HepG2 (cell line): ENCODE measurements around the gene RALY. TPM values are rescaled to one million over a fixed set of nuclear protein-coding genes. Genes with fewer than 3 reads are reported as not detected.
A peak's percentile ranks its signal among the peaks of the same experiment; 100 is the strongest.

Experiments used
- ATAD3A ChIP-seq: sonication (generic); formaldehyde crosslinking; IDR thresholded peaks from 2 replicates; pipeline ENCODE4 v1.4.0; 2020; ENCODE audit warnings: missing genetic modification reagents
- CREB3 ChIP-seq: sonication (generic); formaldehyde crosslinking; IDR thresholded peaks from 2 replicates; pipeline ENCODE4 v1.5.0; 2020; ENCODE audit warnings: missing genetic modification reagents
- ETV5 ChIP-seq: IDR thresholded peaks from 2 replicates; pipeline ENCODE4 v1.6.1; 2018; ENCODE audit warnings: missing biosample characterization, missing genetic modification reagents, inconsistent platforms, borderline replicate concordance
- GMEB1 ChIP-seq: sonication (generic); formaldehyde crosslinking; IDR thresholded peaks from 2 replicates; pipeline ENCODE4 v1.5.1; 2020; ENCODE audit warnings: missing genetic modification reagents, mild to moderate bottlenecking, borderline replicate concordance
- KLF9 ChIP-seq: IDR thresholded peaks from 2 replicates; pipeline ENCODE4 v1.6.1; 2016; ENCODE audit warnings: low read depth
- NFATC3 ChIP-seq: sonication (generic); formaldehyde crosslinking; IDR thresholded peaks from 2 replicates; pipeline ENCODE4 v1.5.1; 2020; ENCODE audit warnings: mild to moderate bottlenecking, missing genetic modification reagents
- NFYC ChIP-seq: IDR thresholded peaks from 2 replicates; pipeline ENCODE4 v1.6.1; 2016; ENCODE audit warnings: missing genetic modification reagents, missing compliant biosample characterization
- PHF5A ChIP-seq: IDR thresholded peaks from one replicate; pipeline ENCODE4 v1.6.1; 2018; ENCODE audit warnings: low read depth, missing genetic modification reagents; ENCODE audit not compliant: unreplicated experiment
- RERE ChIP-seq: IDR thresholded peaks from 2 replicates; pipeline ENCODE4 v1.6.1; 2016; ENCODE audit warnings: low read depth, missing genetic modification reagents, missing compliant biosample characterization
- RXRA ChIP-seq: sonication (generic); formaldehyde crosslinking; IDR thresholded peaks from 2 replicates; pipeline ENCODE4 v1.5.1; 2020; ENCODE audit warnings: missing genetic modification reagents
- TEAD3 ChIP-seq: optimal IDR thresholded peaks from 2 replicates; pipeline ENCODE3; 2016; ENCODE audit warnings: borderline replicate concordance
- THRA ChIP-seq: sonication (generic); formaldehyde crosslinking; IDR thresholded peaks from 2 replicates; pipeline ENCODE4 v1.4.0; 2020; ENCODE audit warnings: missing genetic modification reagents, borderline replicate concordance
- ZNF18 ChIP-seq: sonication (generic); formaldehyde crosslinking; IDR thresholded peaks from 2 replicates; pipeline ENCODE4 v1.8.0; 2022; ENCODE audit warnings: mild to moderate bottlenecking, missing genetic modification reagents; ENCODE audit not compliant: insufficient replicate concordance
- ZNF574 ChIP-seq: sonication (generic); formaldehyde crosslinking; IDR thresholded peaks from 2 replicates; pipeline ENCODE4 v1.4.0; 2020; ENCODE audit warnings: missing genetic modification reagents
- polyA plus RNA-seq, 8 experiments: library from polyadenylated mRNA; depleted of rRNA in 3 of 8; stranded (reverse) in 7 of 8; unstranded in 1 of 8; fragments of >200 nt; fragmentation: Illumina TruSeq in 4 of 8; extraction: Trizol in 4 of 8; gene quantifications; 2 replicates each; pipeline versions ENCODE4 v1.2.1 to v1.2.3, GENCODE V29; 2011 to 2016; ENCODE audit warnings: low read depth in 4 of 8, missing spikeins in 1 of 8, mixed read lengths in 1 of 8; ENCODE audit not compliant: insufficient read depth in 1 of 8
- total RNA-seq, 5 experiments: library from RNA; depleted of rRNA; stranded (reverse); fragments of >200 nt; fragmentation: Illumina TruSeq; extraction: Trizol; gene quantifications; 2 replicates each; pipeline ENCODE4 v1.2.3, GENCODE V29; 2016; ENCODE audit warnings: low read depth in 1 of 5

The RALY gene
- total and polyA plus RNA-seq, 2 of the 13 experiments (the other 11 are each of a cell fraction or from before 2014, with no cell fraction given) = 178 to 186 TPM

- TF ChIP-seq CREB3 (no peak), ZNF18 (CRISPR knock-in tag) (no peak), NFYC (no peak), TEAD3 (CRISPR knock-in tag) (no peak), RERE (no peak; the same call in 1 of the 2 replicates), NFATC3 (no peak), THRA (CRISPR knock-in tag) (0 out of 2 replicates have a peak, but pooled peaks have one; percentile 64), ETV5 (CRISPR knock-in tag) (peak; percentile 95), ZNF574 (CRISPR knock-in tag) (peak; percentile 51; the same call in 1 of the 2 replicates), RXRA (CRISPR knock-in tag) (peak; percentile 62), KLF9 (CRISPR knock-in tag) (0 out of 2 replicates have a peak, but pooled peaks have one; percentile 58), ATAD3A (CRISPR knock-in tag) (no peak), GMEB1 (CRISPR knock-in tag) (no peak), PHF5A (CRISPR knock-in tag) (no peak)
Measured at GRCh38 chr20:33994222-33994913, 657 bp downstream of the RALY start (continued).
